SU-DHL-6 (cell line): ENCODE data around the gene ARVCF.

Experiments used
- H2AFZ ChIP-seq: fragments of 200-600 bp; sonication (generic); 2 replicates; pipeline ENCODE4 v1.6.1; 2014; ENCODE audit warnings: low read depth, mild to moderate bottlenecking, moderate library complexity, mixed read lengths, antibody characterized with exemption, low read length; ENCODE audit not compliant: severe bottlenecking
- H3F3A ChIP-seq: fragments of 200-600 bp; shearing (Covaris generic); 2 replicates; pipeline ENCODE4 v1.6.0; 2016; ENCODE audit warnings: antibody characterized with exemption, mild to moderate bottlenecking; ENCODE audit not compliant: insufficient read depth
- H3K27ac ChIP-seq: fragments of 200-600 bp; sonication (generic); 2 replicates; pipeline ENCODE4 v1.5.1; 2016; ENCODE audit warnings: low read depth, mild to moderate bottlenecking, low read length, moderate library complexity, mixed read lengths
- H3K27me3 ChIP-seq: fragments of 200-600 bp; sonication (generic), shearing (Covaris generic); 2 replicates; pipeline ENCODE4 v1.6.0; 2014; ENCODE audit warnings: mild to moderate bottlenecking, low read length
- H3K36me3 ChIP-seq: fragments of 200-600 bp; sonication (generic); 2 replicates; pipeline ENCODE4 v1.6.1; 2014; ENCODE audit warnings: mild to moderate bottlenecking, low read length, mixed read lengths
- H3K4me2 ChIP-seq: fragments of 300-600, 200-600 bp; shearing (Covaris generic), sonication (generic); 2 replicates; pipeline ENCODE4 v1.6.0; 2014; ENCODE audit warnings: low read length, low read depth, mild to moderate bottlenecking; ENCODE audit not compliant: poor library complexity, severe bottlenecking
- H3K4me3 ChIP-seq: fragments of 200-600 bp; sonication (generic); 2 replicates; pipeline ENCODE4 v1.5.1; 2014; ENCODE audit warnings: antibody characterized with exemption, low read length, mild to moderate bottlenecking, mixed read lengths; ENCODE audit not compliant: insufficient read depth, poor library complexity, severe bottlenecking
- H3K79me2 ChIP-seq: fragments of 200-600 bp; sonication (generic); 2 replicates; pipeline ENCODE4 v1.6.1; 2014; ENCODE audit warnings: mild to moderate bottlenecking, low read length, moderate library complexity; ENCODE audit not compliant: insufficient read depth
- H3K9ac ChIP-seq: fragments of 200-600 bp; sonication (generic); 2 replicates; pipeline ENCODE4 v1.7.0; 2014; ENCODE audit warnings: mild to moderate bottlenecking, low read length
- H3K9me2 ChIP-seq: fragments of 200-600 bp; sonication (generic); replicated peaks from 2 replicates; pipeline ENCODE4 v1.6.1; 2014; ENCODE audit warnings: low read length; ENCODE audit not compliant: insufficient read depth
- H3K9me3 ChIP-seq: fragments of 200-600 bp; sonication (generic); 2 replicates; pipeline ENCODE4 v1.6.1; 2014; ENCODE audit warnings: low read length, mixed read lengths; ENCODE audit not compliant: insufficient read depth
- H4K20me1 ChIP-seq: fragments of 200-600 bp; sonication (generic); 2 replicates; pipeline ENCODE4 v1.6.1; 2014; ENCODE audit warnings: low read depth, mild to moderate bottlenecking, antibody characterized with exemption, low read length, moderate library complexity, mixed read lengths
- CTCF ChIP-seq: fragments of 200-600 bp; sonication (generic); IDR thresholded peaks from one replicate; pipeline ENCODE4 v1.5.1; 2017; ENCODE audit warnings: antibody characterized with exemption, mild to moderate bottlenecking, low read length, moderate library complexity; ENCODE audit not compliant: insufficient read depth, poor library complexity, severe bottlenecking
- EZH2phosphoT487 ChIP-seq: fragments of 200-600 bp; sonication (generic), shearing (Covaris generic); conservative IDR thresholded peaks from 2 replicates; pipeline ENCODE4 v1.6.1; 2018; ENCODE audit warnings: mild to moderate bottlenecking, antibody characterized with exemption, low read length, moderate library complexity, mixed read lengths

Gene ARVCF

GRCh38 chr22:19957445-19957844 lies 59.2 kb downstream of the ARVCF start:
- no peak overlapping the region for H3K27ac ChIP-seq
- no peaks in the 10 kb centered on the region for H3K79me2 ChIP-seq
- no peaks in the 10 kb centered on the region for H4K20me1 ChIP-seq
- H2AFZ ChIP-seq, result no peak overlapping the region
- H3K9me2 ChIP-seq, result no peaks in the 10 kb centered on the region
- H3K9ac ChIP-seq, result no peak overlapping the region
- H3K27me3 ChIP-seq, result no peaks in the 10 kb centered on the region
- H3K4me2 ChIP-seq, result no peak overlapping the region
- H3K36me3 ChIP-seq, result no peaks in the 10 kb centered on the region
- TF ChIP-seq CTCF, result no peak
- TF ChIP-seq EZH2phosphoT487, result no peak
- H3F3A ChIP-seq, result no peaks in the 10 kb centered on the region
- H3K9me3 ChIP-seq, result no peaks in the 10 kb centered on the region
- no peak overlapping the region for H3K4me3 ChIP-seq

- Histone ChIP-seq H3K9ac (no peak overlapping the region), H4K20me1 (no peaks in the 10 kb centered on the region)
Measured at GRCh38 chr22:19955241-19956128, 61.1 kb downstream of the ARVCF start.

GRCh38 chr22:19951346-19951745 lies 65.3 kb downstream of the ARVCF start:
- Histone ChIP-seq H3K4me2 (no peak overlapping the region), H3K79me2 (no peaks in the 10 kb centered on the region), H3K9me2 (no peaks in the 10 kb centered on the region), H3F3A (no peaks in the 10 kb centered on the region), H3K36me3 (no peaks in the 10 kb centered on the region), H3K9ac (no peak overlapping the region), H3K9me3 (no peaks in the 10 kb centered on the region), H4K20me1 (no peaks in the 10 kb centered on the region), H2AFZ (no peak overlapping the region), H3K27me3 (no peaks in the 10 kb centered on the region), H3K4me3 (no peak overlapping the region), H3K27ac (no peak overlapping the region)
- TF ChIP-seq CTCF (no peak), EZH2phosphoT487 (no peak)

More at GRCh38 chr22:19955241-19956128, 61.1 kb downstream of the ARVCF start:
- Histone ChIP-seq H3K9me2 (no peaks in the 10 kb centered on the region), H3K9me3 (no peaks in the 10 kb centered on the region), H3K36me3 (no peaks in the 10 kb centered on the region), H3K27me3 (no peaks in the 10 kb centered on the region), H3K27ac (no peak overlapping the region), H3K4me3 (no peak overlapping the region), H2AFZ (no peak overlapping the region), H3K4me2 (no peak overlapping the region), H3F3A (no peaks in the 10 kb centered on the region), H3K79me2 (no peaks in the 10 kb centered on the region)
- TF ChIP-seq EZH2phosphoT487 (no peak), CTCF (no peak)
